SIG-M5 treated with dmso at 0.1 percent for 504 hours (cell line): ENCODE data around the gene SMARCAD1.

Experiments
- DNase-seq: peaks from one replicate; lab custom pipeline; 2025; ENCODE audit not compliant: unreplicated experiment; lab: John Stamatoyannopoulos, UW

SMARCAD1 gene

GRCh38 chr4:94207469-94208224, at the start of gene SMARCAD1:
Gene SMARCAD1, plus strand, starts transcription at chr4:94207865. Its CDS starts 530 bp downstream, at chr4:94208395.
- peak; percentile 89 for DNase-seq

- no peak for DNase-seq
Observed at GRCh38 chr4:94158883-94159282, 48.8 kb upstream of the SMARCAD1 start.

GRCh38 chr4:94159790-94160189, 47.9 kb upstream of the SMARCAD1 start:
- DNase-seq, result no peak

- DNase-seq, result no peak
Observed at GRCh38 chr4:94160774-94161173, 46.9 kb upstream of the SMARCAD1 start.

- DNase-seq, result no peak
Observed at GRCh38 chr4:94165256-94165655, 42.4 kb upstream of the SMARCAD1 start.

- no peak for DNase-seq
Observed at GRCh38 chr4:94168321-94168720, 39.3 kb upstream of the SMARCAD1 start.

GRCh38 chr4:94169803-94170372, 37.8 kb upstream of the SMARCAD1 start:
- DNase-seq, result no peak

GRCh38 chr4:94171616-94172015, 36.0 kb upstream of the SMARCAD1 start:
- no peak for DNase-seq

- DNase-seq, result no peak
Observed at GRCh38 chr4:94175553-94176261, 32.0 kb upstream of the SMARCAD1 start.

- DNase-seq, result no peak
Observed at GRCh38 chr4:94177822-94178221, 29.8 kb upstream of the SMARCAD1 start.

GRCh38 chr4:94181815-94182214, 25.9 kb upstream of the SMARCAD1 start:
- no peak for DNase-seq

- no peak for DNase-seq
Observed at GRCh38 chr4:94202769-94203168, 4.9 kb upstream of the SMARCAD1 start.

GRCh38 chr4:94208266-94208665, 601 bp downstream of the SMARCAD1 start:
- DNase-seq, result no peak

- DNase-seq, result no peak
Observed at GRCh38 chr4:94208918-94209317, 1.3 kb downstream of the SMARCAD1 start.

GRCh38 chr4:94211861-94212260, 4.2 kb downstream of the SMARCAD1 start:
- DNase-seq, result no peak

- DNase-seq, result no peak
Observed at GRCh38 chr4:94214703-94215319, 7.1 kb downstream of the SMARCAD1 start.

- no peak for DNase-seq
Observed at GRCh38 chr4:94216394-94216793, 8.7 kb downstream of the SMARCAD1 start.

- no peak for DNase-seq
Observed at GRCh38 chr4:94219402-94219801, 11.7 kb downstream of the SMARCAD1 start.

- DNase-seq, result no peak
Observed at GRCh38 chr4:94221916-94222315, 14.3 kb downstream of the SMARCAD1 start.

GRCh38 chr4:94225449-94225848, 17.8 kb downstream of the SMARCAD1 start:
- no peak for DNase-seq

GRCh38 chr4:94226763-94227162, 19.1 kb downstream of the SMARCAD1 start:
- DNase-seq, result no peak
